ENCODE results near the gene PI4K2A.
"Not testable (repeated sequence)": the region's sequence is repeated elsewhere in the genome, so short reads cannot be mapped to it uniquely, and the experiment has no call there.

Gene PI4K2A

GRCh38 chr10:97628228-97628627, 12.2 kb upstream of the PI4K2A start:
- H3K4me3 ChIP-seq (ENCODE audit: low read length): no peak overlapping the region
- DNase-seq (ENCODE audit: low read depth, low spot score): no peak

- no peak for DNase-seq (ENCODE audit: low read depth, low spot score)
- H3K4me3 ChIP-seq (ENCODE audit: low read length): no peak overlapping the region
Measured at GRCh38 chr10:97629289-97629688, 11.2 kb upstream of the PI4K2A start.

DNA sequence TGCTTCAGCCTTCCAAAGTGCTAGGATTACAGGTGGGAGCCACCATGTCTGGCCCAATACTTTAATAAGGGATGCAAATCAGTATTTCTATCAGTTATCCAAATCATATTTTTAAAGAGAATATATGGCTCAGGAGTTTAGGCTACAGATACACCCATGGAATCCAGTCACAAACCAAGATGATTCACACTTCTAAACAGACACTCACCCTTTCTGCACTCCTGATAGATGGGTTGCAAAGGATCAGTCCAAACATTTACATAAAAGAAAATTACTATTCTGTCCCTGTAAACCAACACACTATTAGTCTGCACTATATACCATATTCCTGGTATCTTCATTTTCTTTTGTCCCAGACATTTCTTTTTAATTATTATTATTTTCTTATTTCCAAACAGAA, 9.4 kb upstream of the PI4K2A start:
- no peak overlapping the region for H3K4me3 ChIP-seq (ENCODE audit: low read length)
- DNase-seq (ENCODE audit: low read depth, low spot score): no peak

- peak; percentile 71 for DNase-seq (ENCODE audit: low read depth, low spot score)
- H3K4me3 ChIP-seq (ENCODE audit: low read length): peak within 1 kb of the TSS; percentile 64
Measured at GRCh38 chr10:97632949-97633884, 7.3 kb upstream of the PI4K2A start, which contains the start of gene MORN4. MORN4 (minus strand) TSS chr10:97633500; CDS start chr10:97619653, 13,847 bp downstream.

DNA sequence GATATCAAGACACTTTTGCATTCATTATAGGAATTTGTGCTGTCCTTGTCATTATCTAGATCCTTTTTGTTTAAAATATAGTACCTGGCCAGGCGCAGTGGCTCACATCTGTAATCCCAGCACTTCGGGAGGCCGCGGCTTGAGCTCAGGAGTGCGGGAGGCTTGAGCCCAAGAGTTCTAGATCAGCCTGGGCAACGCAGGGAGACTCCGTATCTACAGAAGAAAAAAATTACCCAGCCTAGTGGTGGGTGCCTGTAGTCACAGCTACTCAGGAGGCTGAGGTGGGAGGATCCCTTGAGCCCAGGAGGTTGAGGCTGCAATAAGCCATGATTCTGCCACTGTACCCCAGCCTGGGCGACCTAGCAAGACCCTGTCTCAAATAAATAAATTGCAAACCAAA, 6.5 kb upstream of the PI4K2A start:
- DNase-seq (ENCODE audit: low read depth, low spot score): no peak
- H3K4me3 ChIP-seq (ENCODE audit: low read length): peak overlapping the region; percentile 64

DNA sequence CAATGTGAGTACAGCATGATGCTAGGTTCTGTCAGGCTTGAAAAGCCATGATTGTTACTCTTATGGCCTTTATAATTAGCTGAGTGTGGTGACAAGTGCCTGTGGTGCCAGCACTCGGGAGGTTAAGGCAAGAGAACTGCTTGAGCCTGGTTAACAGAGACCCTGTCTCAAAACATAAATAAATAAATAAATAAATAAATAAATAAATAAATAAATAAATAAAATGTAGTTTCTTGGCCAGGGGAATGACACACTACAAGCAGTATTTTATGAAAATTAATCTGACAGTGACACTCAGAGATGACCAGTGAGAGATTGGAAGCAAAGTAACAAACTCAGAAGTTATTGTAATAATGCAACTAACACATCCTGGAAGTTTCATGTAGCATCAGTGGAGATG, 4.9 kb upstream of the PI4K2A start:
- no peak for DNase-seq (ENCODE audit: low read depth, low spot score)
- no peak overlapping the region for H3K4me3 ChIP-seq (ENCODE audit: low read length)

- not testable (repeated sequence) for H3K4me3 ChIP-seq (ENCODE audit: low read length); DNase-seq (ENCODE audit: low read depth, low spot score)
Measured at GRCh38 chr10:97639090-97639489, 1.4 kb upstream of the PI4K2A start.

DNA sequence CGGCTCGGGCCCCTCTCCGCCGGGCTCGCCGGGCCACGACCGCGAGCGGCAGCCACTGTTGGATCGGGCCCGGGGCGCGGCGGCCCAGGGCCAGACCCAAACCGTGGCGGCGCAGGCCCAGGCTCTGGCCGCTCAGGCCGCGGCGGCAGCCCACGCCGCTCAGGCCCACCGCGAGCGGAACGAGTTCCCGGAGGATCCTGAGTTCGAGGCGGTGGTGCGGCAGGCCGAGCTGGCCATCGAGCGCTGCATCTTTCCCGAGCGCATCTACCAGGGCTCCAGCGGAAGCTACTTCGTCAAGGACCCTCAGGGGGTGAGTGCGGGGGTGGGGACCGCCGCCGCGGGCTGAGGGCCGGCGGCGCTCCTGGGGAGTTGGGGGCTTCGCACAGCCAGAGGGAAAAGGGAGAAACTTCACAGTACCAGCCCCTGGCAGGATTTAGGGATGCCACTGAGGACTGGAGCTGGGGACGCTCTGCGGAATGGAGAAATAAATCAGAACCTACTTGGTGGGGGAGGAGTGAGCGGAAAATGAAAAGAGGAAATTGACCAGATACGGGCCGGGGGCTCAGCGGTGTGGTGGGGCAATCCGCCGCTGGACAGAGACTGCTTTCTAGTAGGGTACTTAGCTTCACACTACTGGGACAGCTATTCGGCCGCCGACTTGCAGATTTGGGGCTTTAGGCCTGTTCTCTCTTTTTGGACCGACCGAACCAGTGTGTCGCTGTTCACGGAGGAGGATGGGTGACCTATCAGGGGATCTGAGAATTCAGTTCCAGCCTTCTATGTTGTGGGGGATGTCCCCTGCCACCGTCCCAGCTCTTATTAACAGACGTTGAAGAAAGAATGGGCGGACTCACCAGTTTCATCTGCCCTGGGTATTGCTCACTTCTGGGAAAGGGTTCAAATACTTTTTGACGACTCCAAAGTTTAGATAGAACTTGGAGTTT, 669 bp downstream of the PI4K2A start:
- DNase-seq (ENCODE audit: low read depth, low spot score): no peak
- H3K4me3 ChIP-seq (ENCODE audit: low read length): peak overlapping the region; percentile 79

GRCh38 chr10:97642471-97643159, 2.1 kb downstream of the PI4K2A start:
- H3K4me3 ChIP-seq (ENCODE audit: low read length); DNase-seq (ENCODE audit: low read depth, low spot score): not testable (repeated sequence)

DNA sequence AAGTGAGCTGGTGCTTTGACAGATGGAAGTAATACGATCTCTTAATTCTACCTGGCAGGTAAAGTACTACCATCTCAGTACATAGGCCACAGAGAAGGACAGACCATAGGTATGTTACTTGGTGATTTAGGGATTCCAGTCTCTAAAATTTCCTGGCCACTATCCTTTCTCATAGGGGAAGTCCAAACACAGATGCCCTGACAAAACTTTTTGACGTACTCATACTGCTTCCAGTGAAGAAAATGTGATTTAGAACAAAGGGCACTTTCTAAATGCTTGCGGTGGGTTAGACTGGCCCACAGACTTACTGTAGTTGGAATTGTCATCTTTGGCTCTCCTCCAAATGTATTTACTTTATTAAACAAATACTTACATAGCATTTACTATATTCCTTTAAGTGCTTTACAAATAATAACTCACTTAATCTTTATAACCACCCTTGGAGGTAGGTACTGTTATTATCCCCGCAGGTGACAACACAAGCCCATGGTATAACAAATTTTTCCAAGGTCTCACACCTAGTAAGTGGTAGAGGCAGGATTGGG, 3.0 kb downstream of the PI4K2A start:
- DNase-seq (ENCODE audit: low read depth, low spot score): no peak
- H3K4me3 ChIP-seq (ENCODE audit: low read length): no peak overlapping the region

DNA sequence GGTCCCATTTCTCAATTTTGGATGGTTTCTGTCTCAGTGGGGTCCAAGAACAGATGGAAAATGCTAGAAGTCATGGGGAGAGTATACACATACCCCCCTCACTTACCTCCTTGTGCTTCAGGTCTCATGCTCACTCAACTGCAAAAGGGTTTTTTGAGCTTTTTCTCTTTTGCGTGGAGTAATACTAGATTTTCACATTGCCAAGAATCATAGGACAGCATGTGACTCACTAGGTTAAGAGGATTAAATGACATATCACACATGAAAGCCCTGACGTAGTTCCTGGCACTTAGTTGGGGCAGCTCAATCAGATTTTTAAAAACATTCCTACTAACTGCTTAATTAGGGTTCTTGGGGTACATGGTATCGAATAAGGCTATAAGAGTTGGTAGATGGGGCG, 4.5 kb downstream of the PI4K2A start:
- DNase-seq (ENCODE audit: low read depth, low spot score): no peak
- no peak overlapping the region for H3K4me3 ChIP-seq (ENCODE audit: low read length)

GRCh38 chr10:97647556-97647955, 7.1 kb downstream of the PI4K2A start:
- no peak for DNase-seq (ENCODE audit: low read depth, low spot score)
- H3K4me3 ChIP-seq (ENCODE audit: low read length): no peak overlapping the region

GRCh38 chr10:97648562-97649404, 8.3 kb downstream of the PI4K2A start:
- H3K4me3 ChIP-seq (ENCODE audit: low read length): no peak overlapping the region
- DNase-seq (ENCODE audit: low read depth, low spot score): no peak

GRCh38 chr10:97649405-97649750, 8.9 kb downstream of the PI4K2A start:
- not testable (repeated sequence) for H3K4me3 ChIP-seq (ENCODE audit: low read length); DNase-seq (ENCODE audit: low read depth, low spot score)

- H3K4me3 ChIP-seq (ENCODE audit: low read length): no peak overlapping the region
- DNase-seq (ENCODE audit: low read depth, low spot score): no peak
Measured at GRCh38 chr10:97650726-97651125, 10.3 kb downstream of the PI4K2A start.

DNA sequence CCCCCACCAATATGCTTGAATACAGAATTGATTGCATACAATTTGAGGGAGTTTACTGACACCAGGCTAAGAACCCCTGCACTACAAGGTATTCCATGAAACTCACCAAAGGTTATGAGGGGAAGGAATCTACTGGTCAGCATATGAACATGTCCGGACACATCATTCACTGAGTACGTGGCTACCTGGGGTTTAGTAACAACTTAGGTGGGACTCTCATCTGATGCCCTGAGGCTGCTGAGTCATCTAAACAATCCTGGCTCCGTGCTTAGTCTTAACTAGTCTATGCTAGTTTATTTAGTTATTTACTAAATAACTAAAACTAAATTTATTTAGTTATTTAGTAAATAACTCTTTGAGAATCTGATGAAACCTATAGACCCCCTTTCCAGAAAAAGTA, 11.3 kb downstream of the PI4K2A start:
- H3K4me3 ChIP-seq (ENCODE audit: low read length): no peak overlapping the region
- no peak for DNase-seq (ENCODE audit: low read depth, low spot score)

DNA sequence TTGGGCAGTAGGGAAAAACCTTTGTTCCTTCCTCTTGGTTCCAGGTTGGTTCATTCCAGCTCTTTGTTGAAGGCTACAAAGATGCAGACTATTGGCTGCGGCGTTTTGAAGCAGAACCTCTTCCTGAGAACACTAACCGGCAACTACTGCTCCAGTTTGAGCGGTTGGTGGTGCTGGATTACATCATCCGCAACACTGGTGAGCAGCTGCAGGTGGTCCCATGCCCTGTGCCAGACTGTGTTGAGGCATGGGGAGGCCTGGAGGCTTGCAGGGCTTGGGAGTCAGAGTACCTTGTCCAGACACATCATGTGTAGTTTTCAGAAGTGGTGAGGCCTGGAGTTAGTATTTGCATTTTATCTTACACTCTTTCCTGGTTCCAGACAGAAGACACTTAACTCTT, 16.3 kb downstream of the PI4K2A start:
- H3K4me3 ChIP-seq (ENCODE audit: low read length): no peak overlapping the region
- DNase-seq (ENCODE audit: low read depth, low spot score): no peak

- DNase-seq (ENCODE audit: low read depth, low spot score): no peak
- H3K4me3 ChIP-seq (ENCODE audit: low read length): no peak overlapping the region
Measured at GRCh38 chr10:97659589-97659988, 19.1 kb downstream of the PI4K2A start.

All from Jurkat, Clone E6-1 (cell line).